GM06990 (cell line): ENCODE measurements around the gene PRKD2.

ENCODE experiments used
- DNase-seq: peaks from one replicate; pipeline ENCODE4 v3.0.0-alpha.2; 2011; ENCODE audit not compliant: insufficient read length; ENCODE audit errors: extremely low read depth
- H3K27me3 ChIP-seq: replicated peaks from 2 replicates; pipeline ENCODE4 v1.6.0; 2011; ENCODE audit warnings: low read length; ENCODE audit not compliant: control insufficient read depth, insufficient read depth
- H3K36me3 ChIP-seq: 2 replicates; pipeline ENCODE4 v1.5.1; 2011; ENCODE audit warnings: low read length; ENCODE audit not compliant: control insufficient read depth, insufficient read depth
- H3K4me3 ChIP-seq: replicated peaks from 2 replicates; pipeline ENCODE4 v1.5.1; 2011; ENCODE audit warnings: low read depth, mild to moderate bottlenecking, control low read depth, low read length
- TF ChIP-seq, protein P1 (sequence below): IDR thresholded peaks from 2 replicates; pipeline ENCODE4 v1.5.1; 2011; ENCODE audit warnings: low read length, control low read depth, mild to moderate bottlenecking, inconsistent platforms; ENCODE audit not compliant: insufficient read depth, poor library complexity, severe bottlenecking

PRKD2 gene

DNA sequence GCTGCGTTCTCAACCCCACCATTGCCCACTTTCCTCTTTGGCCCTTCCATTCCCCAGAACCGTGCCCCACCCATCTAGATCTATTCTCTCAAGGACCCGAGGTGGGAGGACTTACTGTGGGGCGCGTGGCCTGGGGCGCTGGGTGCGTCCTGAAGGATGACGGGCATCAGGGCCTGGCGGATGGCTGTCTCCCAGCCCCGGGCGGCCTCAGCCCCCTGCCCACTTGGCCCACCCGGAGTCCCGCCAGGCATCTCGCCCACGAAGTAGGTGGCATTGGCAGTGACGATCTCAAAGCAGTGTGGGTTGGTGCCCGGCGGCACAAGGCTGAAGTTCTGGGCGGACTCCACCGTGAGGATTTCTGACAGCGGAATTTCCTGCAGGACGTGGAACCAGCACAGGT, 23.2 kb downstream of the PRKD2 start:
- H3K27me3 ChIP-seq = no peaks in the 10 kb centered on the region
- TF ChIP-seq, protein P1, sequence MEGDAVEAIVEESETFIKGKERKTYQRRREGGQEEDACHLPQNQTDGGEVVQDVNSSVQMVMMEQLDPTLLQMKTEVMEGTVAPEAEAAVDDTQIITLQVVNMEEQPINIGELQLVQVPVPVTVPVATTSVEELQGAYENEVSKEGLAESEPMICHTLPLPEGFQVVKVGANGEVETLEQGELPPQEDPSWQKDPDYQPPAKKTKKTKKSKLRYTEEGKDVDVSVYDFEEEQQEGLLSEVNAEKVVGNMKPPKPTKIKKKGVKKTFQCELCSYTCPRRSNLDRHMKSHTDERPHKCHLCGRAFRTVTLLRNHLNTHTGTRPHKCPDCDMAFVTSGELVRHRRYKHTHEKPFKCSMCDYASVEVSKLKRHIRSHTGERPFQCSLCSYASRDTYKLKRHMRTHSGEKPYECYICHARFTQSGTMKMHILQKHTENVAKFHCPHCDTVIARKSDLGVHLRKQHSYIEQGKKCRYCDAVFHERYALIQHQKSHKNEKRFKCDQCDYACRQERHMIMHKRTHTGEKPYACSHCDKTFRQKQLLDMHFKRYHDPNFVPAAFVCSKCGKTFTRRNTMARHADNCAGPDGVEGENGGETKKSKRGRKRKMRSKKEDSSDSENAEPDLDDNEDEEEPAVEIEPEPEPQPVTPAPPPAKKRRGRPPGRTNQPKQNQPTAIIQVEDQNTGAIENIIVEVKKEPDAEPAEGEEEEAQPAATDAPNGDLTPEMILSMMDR = no peak
- H3K4me3 ChIP-seq = no peak overlapping the region
- peaks cover 55% of the 10 kb centered on the region for H3K36me3 ChIP-seq
- no peak for DNase-seq

DNA sequence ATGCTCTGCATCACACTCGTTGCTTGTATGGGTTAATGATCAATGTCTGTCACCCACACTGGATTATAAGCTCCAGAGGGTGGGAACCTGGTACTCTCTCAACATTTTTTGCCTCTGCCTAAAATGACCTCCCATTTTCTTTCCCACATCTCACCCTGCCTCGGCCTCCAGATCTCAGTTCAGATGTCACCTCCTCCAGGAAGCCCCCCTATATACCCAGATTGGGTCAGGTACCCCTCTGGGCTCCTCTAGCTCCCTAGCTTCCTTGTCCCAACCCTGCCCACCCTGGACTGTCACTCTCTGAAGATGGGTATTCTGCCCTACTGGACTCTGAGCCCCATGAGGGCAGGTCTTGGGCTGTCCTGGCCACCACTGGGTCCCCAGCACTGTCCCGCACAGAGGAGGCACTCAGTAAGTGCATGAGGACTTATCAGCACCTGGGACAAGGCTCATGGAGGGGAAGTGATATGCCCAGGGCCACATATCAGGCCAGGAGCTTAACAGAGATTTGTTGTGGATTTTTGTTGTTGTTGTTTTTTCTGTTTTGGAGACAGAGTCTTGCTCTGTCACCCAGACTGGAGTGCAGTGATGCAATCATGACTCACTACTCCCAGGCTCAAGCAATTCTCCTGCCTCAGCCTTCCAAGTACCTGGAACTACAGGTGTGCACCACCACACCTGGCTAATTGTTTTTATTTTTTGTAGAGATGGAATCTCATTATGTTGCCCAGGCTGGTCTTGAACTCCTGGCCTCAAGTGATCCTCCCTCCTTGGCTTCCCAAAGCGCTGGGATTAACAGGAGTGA, 23.8 kb downstream of the PRKD2 start:
- no peak for DNase-seq
- H3K27me3 ChIP-seq = no peaks in the 10 kb centered on the region
- H3K4me3 ChIP-seq = no peak overlapping the region
- peaks cover 51% of the 10 kb centered on the region for H3K36me3 ChIP-seq
- TF ChIP-seq, protein P1 = no peak

GRCh38 chr19:46691948-46692347, 25.0 kb downstream of the PRKD2 start:
- H3K4me3 ChIP-seq = no peak overlapping the region
- H3K36me3 ChIP-seq = peaks cover 56% of the 10 kb centered on the region

GRCh38 chr19:46691104-46691503, 25.8 kb downstream of the PRKD2 start:
- TF ChIP-seq, protein P1 = no peak
- DNase-seq = no peak
- H3K36me3 ChIP-seq = peaks cover 52% of the 10 kb centered on the region
- H3K4me3 ChIP-seq = no peak overlapping the region
- no peaks in the 10 kb centered on the region for H3K27me3 ChIP-seq

More at GRCh38 chr19:46691948-46692347, 25.0 kb downstream of the PRKD2 start:
- DNase-seq = no peak
- no peaks in the 10 kb centered on the region for H3K27me3 ChIP-seq
- TF ChIP-seq, protein P1 = no peak

- DNase-seq = no peak
Measured at GRCh38 chr19:46689358-46689757, 27.6 kb downstream of the PRKD2 start.

More at GRCh38 chr19:46689358-46689757, 27.6 kb downstream of the PRKD2 start:
- peaks cover 50% of the 10 kb centered on the region for H3K36me3 ChIP-seq
- TF ChIP-seq, protein P1 = no peak
- no peak overlapping the region for H3K4me3 ChIP-seq
- H3K27me3 ChIP-seq = no peaks in the 10 kb centered on the region
